Suprapubic skin (tissue), 4 donors: ENCODE results near the gene LTN1. TPM values are rescaled to one million over a fixed set of nuclear protein-coding genes. Genes with fewer than 3 reads are reported as not detected.

Source experiments
- DNase-seq, 2 donors: peaks; one replicate each; pipeline ENCODE4 v3.0.0-alpha.2; 2019; ENCODE audit warnings: low spot score in 2 of 2
- H3K27ac ChIP-seq: fragments of 200-600 bp; sonication (generic); one replicate; pipeline ENCODE4 v1.5.1; 2019
- H3K27me3 ChIP-seq: fragments of 200-600 bp; sonication (generic); one replicate; pipeline ENCODE4 v1.5.1; 2019
- H3K36me3 ChIP-seq: fragments of 200-600 bp; sonication (generic); one replicate; pipeline ENCODE4 v1.5.1; 2019
- H3K4me1 ChIP-seq: fragments of 200-600 bp; sonication (generic); one replicate; pipeline ENCODE4 v1.5.1; 2019
- H3K4me3 ChIP-seq: fragments of 200-600 bp; sonication (generic); one replicate; pipeline ENCODE4 v1.5.1; 2019; ENCODE audit warnings: mild to moderate bottlenecking
- H3K9me3 ChIP-seq: fragments of 200-600 bp; sonication (generic); one replicate; pipeline ENCODE4 v1.5.1; 2019
- CTCF ChIP-seq, 2 donors: fragments of 200-600 bp in 1 of 2; fragments of 450-650 bp in 1 of 2; sonication (generic) in 1 of 2; IDR thresholded peaks; one replicate each; pipeline ENCODE4 v1.5.1; 2016 to 2019; ENCODE audit warnings: antibody characterized with exemption in 2 of 2, mild to moderate bottlenecking in 1 of 2, moderate library complexity in 1 of 2
- EP300 ChIP-seq: sonication (generic); formaldehyde crosslinking; IDR thresholded peaks from one replicate; pipeline ENCODE4 v1.6.1; 2017; ENCODE audit warnings: antibody characterized with exemption
- POLR2A ChIP-seq, 2 donors: fragments of 450-650 bp; IDR thresholded peaks; one replicate each; pipeline ENCODE4 v1.6.1; 2017; ENCODE audit warnings: antibody characterized with exemption in 2 of 2, mild to moderate bottlenecking in 2 of 2, moderate library complexity in 2 of 2
- POLR2AphosphoS5 ChIP-seq, 3 donors: sonication (generic); formaldehyde crosslinking; IDR thresholded peaks; one replicate each; pipeline ENCODE4 v1.6.1; 2017; ENCODE audit warnings: antibody characterized with exemption in 3 of 3
- WGBS: methylation state at CpG from one replicate; pipeline ENCODE4 v1.1.5; 2018; 5-methylcytosine and 5-hydroxymethylcytosine counted together
- total RNA-seq, 4 donors: library from RNA; depleted of rRNA; stranded (reverse); fragments of >200 nt; gene quantifications; one replicate each; pipeline ENCODE4 v1.1.0, GENCODE V29; 2016

The LTN1 gene
- total RNA-seq, 4 donors from 2014 or later: 19.0 to 42.9 (median 23.9) TPM

GRCh38 chr21:28913071-28913470 is 79.6 kb downstream of the LTN1 start:
- WGBS: 78% methylated on average over 2 of the region's 2 CpGs
- TF ChIP-seq CTCF (IDR thresholded peaks at IDR 0.05): no peak
- TF ChIP-seq POLR2AphosphoS5 (IDR thresholded peaks at IDR 0.05): no peak
- TF ChIP-seq POLR2A (IDR thresholded peaks at IDR 0.05): no peak
- TF ChIP-seq EP300: no peak

GRCh38 chr21:28910280-28910887 is 82.3 kb downstream of the LTN1 start:
- Histone ChIP-seq H3K9me3 (no peaks in the 10 kb centered on the region), H3K27ac (no peak overlapping the region), H3K27me3 (no peaks in the 10 kb centered on the region), H3K4me3 (no peak overlapping the region), H3K36me3 (no peaks in the 10 kb centered on the region), H3K4me1 (peaks cover 2% of the 10 kb centered on the region)
- 59% methylated on average over 4 of the region's 4 CpGs for WGBS
- no peak for DNase-seq
- TF ChIP-seq CTCF (IDR thresholded peaks at IDR 0.05) (no peak), EP300 (no peak), POLR2A (IDR thresholded peaks at IDR 0.05) (no peak), POLR2AphosphoS5 (IDR thresholded peaks at IDR 0.05) (no peak)

More at GRCh38 chr21:28913071-28913470, 79.6 kb downstream of the LTN1 start:
- Histone ChIP-seq H3K27ac (no peak overlapping the region), H3K36me3 (no peaks in the 10 kb centered on the region), H3K4me1 (peaks cover 2% of the 10 kb centered on the region), H3K27me3 (no peaks in the 10 kb centered on the region), H3K4me3 (no peak overlapping the region), H3K9me3 (no peaks in the 10 kb centered on the region)
- DNase-seq: no peak

- TF ChIP-seq CTCF (IDR thresholded peaks at IDR 0.05) (no peak), POLR2AphosphoS5 (IDR thresholded peaks at IDR 0.05) (no peak), EP300 (no peak), POLR2A (IDR thresholded peaks at IDR 0.05) (no peak)
These were observed 84.3 kb downstream of the LTN1 start for GRCh38 chr21:28908351-28908750.

GRCh38 chr21:28906841-28907240 is 85.8 kb downstream of the LTN1 start:
- no peak for TF ChIP-seq CTCF (IDR thresholded peaks at IDR 0.05)
- TF ChIP-seq EP300: no peak
- TF ChIP-seq POLR2AphosphoS5 (IDR thresholded peaks at IDR 0.05): no peak
- no peak for TF ChIP-seq POLR2A (IDR thresholded peaks at IDR 0.05)
- no peak overlapping the region for H3K27ac ChIP-seq
- WGBS: 74% methylated on average over 2 of the region's 2 CpGs
- no peak for DNase-seq
- peaks cover 2% of the 10 kb centered on the region for H3K4me1 ChIP-seq
- H3K4me3 ChIP-seq: no peak overlapping the region
- H3K27me3 ChIP-seq: no peaks in the 10 kb centered on the region
- H3K36me3 ChIP-seq: no peaks in the 10 kb centered on the region
- H3K9me3 ChIP-seq: no peaks in the 10 kb centered on the region

More at GRCh38 chr21:28908351-28908750, 84.3 kb downstream of the LTN1 start:
- Histone ChIP-seq H3K27ac (no peak overlapping the region), H3K4me3 (no peak overlapping the region), H3K4me1 (peaks cover 2% of the 10 kb centered on the region), H3K36me3 (no peaks in the 10 kb centered on the region), H3K27me3 (no peaks in the 10 kb centered on the region), H3K9me3 (no peaks in the 10 kb centered on the region)
- WGBS: 97% methylated on average over 8 of the region's 8 CpGs
- DNase-seq: no peak

GRCh38 chr21:28906236-28906635 is 86.4 kb downstream of the LTN1 start:
- TF ChIP-seq POLR2A (IDR thresholded peaks at IDR 0.05) (no peak), CTCF (IDR thresholded peaks at IDR 0.05) (no peak), POLR2AphosphoS5 (IDR thresholded peaks at IDR 0.05) (no peak), EP300 (no peak)
- no peak overlapping the region for H3K27ac ChIP-seq
- peaks cover 2% of the 10 kb centered on the region for H3K4me1 ChIP-seq

More at GRCh38 chr21:28906236-28906635, 86.4 kb downstream of the LTN1 start:
- Histone ChIP-seq H3K36me3 (no peaks in the 10 kb centered on the region), H3K4me3 (no peak overlapping the region), H3K27me3 (no peaks in the 10 kb centered on the region), H3K9me3 (no peaks in the 10 kb centered on the region)
- 100% methylated on average over 1 of the region's 1 CpG for WGBS
- no peak for DNase-seq
